ENCODE results near the gene VAMP5. TPM values are rescaled to one million over a fixed set of nuclear protein-coding genes. Genes with fewer than 3 reads are reported as not detected.

The VAMP5 gene
- total and polyA plus RNA-seq, 2 of the 8 experiments (the other 6 are each of a cell fraction or from before 2014, with no cell fraction given), result 4.7 to 14.2 TPM

GRCh38 chr2:85589982-85590791, 6.0 kb downstream of the VAMP5 start:
- Histone ChIP-seq H2AK5ac (ENCODE audit: low read depth, low read length) (no peak overlapping the region), H2AFZ (ENCODE audit: low read length) (no peak overlapping the region), H2BK12ac (ENCODE audit: low read depth, low read length) (no peak overlapping the region), H3K14ac (ENCODE audit: insufficient read length) (no peak overlapping the region), H3K4me1 (replicated peaks in 1 of 4; ENCODE audit: control insufficient read depth in 3 of 4, insufficient read depth in 4 of 4, low read length in 3 of 4) (peaks cover 0 to 8% (median 2%) of the 10 kb centered on the region in 4 experiments; a peak in 4 of 7 replicates), H3K23ac (ENCODE audit: insufficient read length) (no peak overlapping the region), H3K4ac (replicated peaks; ENCODE audit: insufficient read length, low read depth, low read length) (no peak overlapping the region), H3K18ac (ENCODE audit: extremely low read depth, low read length) (no peak overlapping the region), H3K79me2 (ENCODE audit: control insufficient read depth in 1 of 2, insufficient read depth in 2 of 2, low read length in 2 of 2) (peaks cover 0 to 4% of the 10 kb centered on the region in 2 experiments; a peak in 1 of 4 replicates), H4K5ac (ENCODE audit: insufficient read length, low read depth, low read length) (no peak overlapping the region), H3K23me2 (ENCODE audit: low read depth, low read length) (peaks cover 5% of the 10 kb centered on the region; the same call in 1 of the 2 replicates), H3K4me2 (ENCODE audit: insufficient read depth in 1 of 2, low read depth in 2 of 2, low read length in 2 of 2) (no peak overlapping the region), H4K8ac (ENCODE audit: extremely low read depth, insufficient read depth, low read length) (peak overlapping the region; percentile 38; the same call in 1 of the 2 replicates), H3K27me3 (replicated peaks in 1 of 4; ENCODE audit: control insufficient read depth in 3 of 4, extremely low read depth in 1 of 4, insufficient read depth in 3 of 4, low read length in 3 of 4) (peaks cover under 1 to 12% (median 4%) of the 10 kb centered on the region in 4 experiments; a peak in 6 of 7 replicates), H4K91ac (replicated peaks; ENCODE audit: insufficient read length, low read length) (no peak overlapping the region), H2BK5ac (ENCODE audit: low read depth, low read length) (no peak overlapping the region), H3K9ac (replicated peaks in 1 of 4; ENCODE audit: extremely low read depth in 1 of 4, low read depth in 3 of 4, low read length in 3 of 4) (no peak overlapping the region; a peak in 1 of 7 replicates), H3K4me3 (ENCODE audit: extremely low read depth in 1 of 4, insufficient read depth in 2 of 4, low read depth in 3 of 4, low read length in 4 of 4) (no peak overlapping the region), H3K56ac (replicated peaks; ENCODE audit: insufficient read length, low read depth, low read length) (no peak overlapping the region), H3K36me3 (ENCODE audit: control insufficient read depth in 2 of 4, insufficient read depth in 4 of 4, low read length in 3 of 4) (no peaks in the 10 kb centered on the region), H2BK15ac (ENCODE audit: low read length) (peak overlapping the region; percentile 72; the same call in 1 of the 2 replicates), H2BK120ac (replicated peaks; ENCODE audit: low read depth, low read length) (no peak overlapping the region), H4K20me1 (replicated peaks in 1 of 2; ENCODE audit: control insufficient read depth in 1 of 2, insufficient read depth in 2 of 2, low read length in 2 of 2) (no peaks in the 10 kb centered on the region), H3K27ac (ENCODE audit: low read depth, low read length) (no peak overlapping the region), H3K9me3 (ENCODE audit: insufficient read depth in 2 of 2, low read depth in 1 of 2, low read length in 1 of 2) (no peaks in the 10 kb centered on the region), H3K79me1 (ENCODE audit: low read depth, low read length) (no peaks in the 10 kb centered on the region), H2BK20ac (ENCODE audit: low read length) (no peak overlapping the region)
- no peak for FAIRE-seq
- TF ChIP-seq CBX5 (IDR thresholded peaks at IDR 0.05; ENCODE audit: low read depth, low read length) (no peak), HDAC6 (IDR thresholded peaks at IDR 0.05; ENCODE audit: low read depth, low read length) (no peak), RBBP5 (IDR thresholded peaks at IDR 0.05; ENCODE audit: borderline replicate concordance, low read depth, low read length) (no peak), ATF3 (IDR thresholded peaks at IDR 0.05; ENCODE audit: insufficient read depth, low read depth, low read length) (no peak), ASH2L (IDR thresholded peaks at IDR 0.05; ENCODE audit: low read length) (no peak), SIRT6 (IDR thresholded peaks at IDR 0.05; ENCODE audit: low read length) (no peak), FOSL1 (IDR thresholded peaks at IDR 0.05; ENCODE audit: insufficient read depth, low read depth, low read length) (no peak), EZH2 (IDR thresholded peaks at IDR 0.05; ENCODE audit: low read depth, low read length, severe bottlenecking) (no peak), KDM1A (IDR thresholded peaks at IDR 0.05; ENCODE audit: borderline replicate concordance, low read length) (no peak), PHF8 (conservative IDR thresholded peaks at IDR 0.05; ENCODE audit: low read depth, low read length) (no peak)
- DNase-seq (ENCODE audit: low read depth in 1 of 2, low spot score in 2 of 2), result no peak
- ChIA-PET POLR2A (ENCODE audit: partially characterized antibody) (interaction anchor here (0.6 to 2.3 kb wide), 12 partner anchors 9 to 277 kb away, joined by 3 to 8 read pairs (median 4); partner anchors contain the start of genes C2orf68, MAT2A, TMEM150A and USP39), CTCF (ENCODE audit: partially characterized antibody) (interaction anchor here (0.7 to 1.9 kb wide), 5 partner anchors 10 to 52 kb away, joined by 3 to 7 read pairs (median 4); partner anchors contain the start of genes MAT2A and VAMP8)
- 77% methylated on average over 7 of the region's 7 CpGs; no CpG with 5 or more reads in 1 of the 2 experiments for WGBS, 2 experiments (ENCODE audit: extremely low coverage in 1 of 2, insufficient coverage in 1 of 2, insufficient read length in 1 of 2, insufficient replicate concordance in 2 of 2, low coverage in 1 of 2, low lambda C conversion rate in 2 of 2, missing lambda C conversion rate in 1 of 2)

Measured in H1 (cell line).